Neural cell (in vitro differentiated cells): ENCODE measurements around the gene CBLB. TPM values are rescaled to one million over a fixed set of nuclear protein-coding genes. Genes with fewer than 3 reads are reported as not detected.

Experiments
- H2AFZ ChIP-seq: fragments of 200-600, 300-800 bp; sonication (generic), shearing (Covaris generic); 2 replicates; pipeline ENCODE4 v1.6.0; 2014; ENCODE audit warnings: low read depth, mild to moderate bottlenecking, antibody characterized with exemption, low read length, moderate library complexity
- H3F3A ChIP-seq: fragments of 200-600 bp; shearing (Covaris generic); 2 replicates; pipeline ENCODE4 v1.6.1; 2016; ENCODE audit warnings: mild to moderate bottlenecking, moderate library complexity, mixed read lengths, antibody characterized with exemption, low read length; ENCODE audit not compliant: insufficient read depth, poor library complexity, severe bottlenecking
- H3K27ac ChIP-seq: fragments of 200-600, 300-800 bp; sonication (generic), shearing (Covaris generic); 2 replicates; pipeline ENCODE4 v1.5.1; 2014; ENCODE audit warnings: mild to moderate bottlenecking, low read length, moderate library complexity
- H3K27me3 ChIP-seq: fragments of 300-800, 200-600 bp; sonication (generic), shearing (Covaris generic); 2 replicates; pipeline ENCODE4 v1.6.0; 2014; ENCODE audit warnings: mild to moderate bottlenecking, low read depth, low read length, moderate library complexity; ENCODE audit not compliant: insufficient read depth
- H3K36me3 ChIP-seq: fragments of 300-800, 200-600 bp; sonication (generic), shearing (Covaris generic); 2 replicates; pipeline ENCODE4 v1.5.1; 2014; ENCODE audit warnings: mild to moderate bottlenecking, antibody characterized with exemption, low read length, moderate library complexity; ENCODE audit not compliant: insufficient read depth
- H3K4me2 ChIP-seq: fragments of 300-800, 200-600 bp; sonication (generic), shearing (Covaris generic); 2 replicates; pipeline ENCODE4 v1.6.0; 2014; ENCODE audit warnings: mild to moderate bottlenecking, low read length
- H3K4me3 ChIP-seq: fragments of 300-800, 200-600 bp; sonication (generic), shearing (Covaris generic); 2 replicates; pipeline ENCODE4 v1.5.1; 2014; ENCODE audit warnings: mild to moderate bottlenecking, low read length, moderate library complexity
- H3K79me2 ChIP-seq: fragments of 200-600 bp; shearing (Covaris generic); replicated peaks from 2 replicates; pipeline ENCODE4 v1.6.0; 2014; ENCODE audit warnings: mild to moderate bottlenecking, low read length, moderate library complexity; ENCODE audit not compliant: insufficient read depth
- H3K9ac ChIP-seq: fragments of 300-800, 200-600 bp; sonication (generic), shearing (Covaris generic); 2 replicates; pipeline ENCODE4 v1.6.1; 2016; ENCODE audit warnings: mild to moderate bottlenecking, low read length, mixed read lengths
- H3K9me2 ChIP-seq: fragments of 200-600 bp; shearing (Covaris generic); 2 replicates; pipeline ENCODE4 v1.6.1; 2016; ENCODE audit warnings: mild to moderate bottlenecking, low read length, mixed read lengths; ENCODE audit not compliant: insufficient read depth
- H3K9me3 ChIP-seq: fragments of 200-600, 300-800 bp; sonication (generic), shearing (Covaris generic); 2 replicates; pipeline ENCODE4 v1.6.1; 2016; ENCODE audit warnings: mild to moderate bottlenecking, mixed run types, low read length, moderate library complexity, mixed read lengths
- H4K20me1 ChIP-seq: fragments of 200-600 bp; shearing (Covaris generic); 2 replicates; pipeline ENCODE4 v1.6.1; 2016; ENCODE audit warnings: mild to moderate bottlenecking, mixed run types; ENCODE audit not compliant: insufficient read depth
- EP300 ChIP-seq: fragments of 450-650 bp; conservative IDR thresholded peaks from 2 replicates; pipeline ENCODE4 v1.6.1; 2014; ENCODE audit warnings: antibody characterized with exemption, mild to moderate bottlenecking, moderate library complexity; ENCODE audit not compliant: poor library complexity, severe bottlenecking
- EZH2 ChIP-seq: fragments of 200-600, 300-800 bp; shearing (Covaris generic), sonication (generic); IDR thresholded peaks from 2 replicates; pipeline ENCODE4 v1.6.1; 2014; ENCODE audit warnings: antibody characterized with exemption, low read length, borderline replicate concordance, mild to moderate bottlenecking; ENCODE audit not compliant: insufficient read depth, poor library complexity, severe bottlenecking
- MXI1 ChIP-seq: fragments of 450-650 bp; conservative IDR thresholded peaks from 2 replicates; pipeline ENCODE4 v1.6.1; 2014; ENCODE audit warnings: antibody characterized with exemption, mild to moderate bottlenecking; ENCODE audit not compliant: poor library complexity, severe bottlenecking
- POLR2AphosphoS5 ChIP-seq: IDR thresholded peaks from 2 replicates; pipeline ENCODE4 v1.6.1; 2012
- RAD21 ChIP-seq: fragments of 450-650 bp; conservative IDR thresholded peaks from 2 replicates; pipeline ENCODE4 v1.6.1; 2014; ENCODE audit warnings: antibody characterized with exemption, mild to moderate bottlenecking, moderate library complexity
- SMC3 ChIP-seq: fragments of 450-650 bp; conservative IDR thresholded peaks from 2 replicates; pipeline ENCODE4 v1.6.1; 2014; ENCODE audit warnings: antibody characterized with exemption, mild to moderate bottlenecking, moderate library complexity; ENCODE audit not compliant: poor library complexity
- TAF1 ChIP-seq: IDR thresholded peaks from 2 replicates; pipeline ENCODE4 v1.6.1; 2012; ENCODE audit warnings: low read depth
- polyA plus RNA-seq: library from polyadenylated mRNA; depleted of rRNA; stranded (reverse); fragments of >200 nt; gene quantifications from 2 replicates; pipeline ENCODE4 v1.2.3, GENCODE V29; 2014
- TF ChIP-seq, protein P1 (sequence below): IDR thresholded peaks from 2 replicates; pipeline ENCODE4 v1.6.1; 2012; ENCODE audit warnings: borderline replicate concordance
- TF ChIP-seq, protein P2 (sequence below): fragments of 450-650 bp; IDR thresholded peaks from 2 replicates; pipeline ENCODE4 v1.5.1; 2014; ENCODE audit warnings: antibody characterized with exemption, mild to moderate bottlenecking, moderate library complexity; ENCODE audit not compliant: poor library complexity, severe bottlenecking

Gene CBLB
- polyA plus RNA-seq, 1 donor from 2014 or later: 36.4 TPM

DNA sequence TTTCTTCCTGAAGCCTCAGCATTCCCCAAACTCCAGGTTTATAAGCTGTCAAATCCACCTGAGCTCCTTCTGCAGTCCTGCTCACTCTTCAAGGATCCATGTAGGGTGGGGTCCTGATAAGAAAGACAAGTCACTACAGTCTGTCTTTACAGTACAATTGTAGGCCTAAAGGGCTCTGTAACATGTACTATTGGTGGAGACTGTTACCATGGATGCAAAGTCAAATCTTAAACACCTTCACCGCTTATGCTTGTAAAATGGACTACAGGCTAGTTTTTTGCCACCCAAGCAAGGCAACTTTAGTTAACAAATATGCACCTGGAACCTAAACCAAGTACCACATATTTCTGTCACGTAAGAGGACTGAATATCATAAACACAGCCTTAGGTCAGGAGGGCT lies 44.7 kb downstream of the CBLB start:
- H2AFZ ChIP-seq: no peak overlapping the region
- H3K9ac ChIP-seq: no peak overlapping the region
- H4K20me1 ChIP-seq: no peaks in the 10 kb centered on the region
- H3F3A ChIP-seq: no peaks in the 10 kb centered on the region
- no peak overlapping the region for H3K4me2 ChIP-seq
- no peaks in the 10 kb centered on the region for H3K9me2 ChIP-seq
- H3K36me3 ChIP-seq: no peaks in the 10 kb centered on the region
- no peaks in the 10 kb centered on the region for H3K27me3 ChIP-seq
- H3K4me3 ChIP-seq: no peak overlapping the region
- peaks cover 7% of the 10 kb centered on the region for H3K79me2 ChIP-seq
- no peak overlapping the region for H3K27ac ChIP-seq
- no peaks in the 10 kb centered on the region for H3K9me3 ChIP-seq
- TF ChIP-seq, protein P1, sequence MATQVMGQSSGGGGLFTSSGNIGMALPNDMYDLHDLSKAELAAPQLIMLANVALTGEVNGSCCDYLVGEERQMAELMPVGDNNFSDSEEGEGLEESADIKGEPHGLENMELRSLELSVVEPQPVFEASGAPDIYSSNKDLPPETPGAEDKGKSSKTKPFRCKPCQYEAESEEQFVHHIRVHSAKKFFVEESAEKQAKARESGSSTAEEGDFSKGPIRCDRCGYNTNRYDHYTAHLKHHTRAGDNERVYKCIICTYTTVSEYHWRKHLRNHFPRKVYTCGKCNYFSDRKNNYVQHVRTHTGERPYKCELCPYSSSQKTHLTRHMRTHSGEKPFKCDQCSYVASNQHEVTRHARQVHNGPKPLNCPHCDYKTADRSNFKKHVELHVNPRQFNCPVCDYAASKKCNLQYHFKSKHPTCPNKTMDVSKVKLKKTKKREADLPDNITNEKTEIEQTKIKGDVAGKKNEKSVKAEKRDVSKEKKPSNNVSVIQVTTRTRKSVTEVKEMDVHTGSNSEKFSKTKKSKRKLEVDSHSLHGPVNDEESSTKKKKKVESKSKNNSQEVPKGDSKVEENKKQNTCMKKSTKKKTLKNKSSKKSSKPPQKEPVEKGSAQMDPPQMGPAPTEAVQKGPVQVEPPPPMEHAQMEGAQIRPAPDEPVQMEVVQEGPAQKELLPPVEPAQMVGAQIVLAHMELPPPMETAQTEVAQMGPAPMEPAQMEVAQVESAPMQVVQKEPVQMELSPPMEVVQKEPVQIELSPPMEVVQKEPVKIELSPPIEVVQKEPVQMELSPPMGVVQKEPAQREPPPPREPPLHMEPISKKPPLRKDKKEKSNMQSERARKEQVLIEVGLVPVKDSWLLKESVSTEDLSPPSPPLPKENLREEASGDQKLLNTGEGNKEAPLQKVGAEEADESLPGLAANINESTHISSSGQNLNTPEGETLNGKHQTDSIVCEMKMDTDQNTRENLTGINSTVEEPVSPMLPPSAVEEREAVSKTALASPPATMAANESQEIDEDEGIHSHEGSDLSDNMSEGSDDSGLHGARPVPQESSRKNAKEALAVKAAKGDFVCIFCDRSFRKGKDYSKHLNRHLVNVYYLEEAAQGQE: no peak
- TF ChIP-seq EP300 (no peak), POLR2AphosphoS5 (no peak), MXI1 (no peak)

DNA sequence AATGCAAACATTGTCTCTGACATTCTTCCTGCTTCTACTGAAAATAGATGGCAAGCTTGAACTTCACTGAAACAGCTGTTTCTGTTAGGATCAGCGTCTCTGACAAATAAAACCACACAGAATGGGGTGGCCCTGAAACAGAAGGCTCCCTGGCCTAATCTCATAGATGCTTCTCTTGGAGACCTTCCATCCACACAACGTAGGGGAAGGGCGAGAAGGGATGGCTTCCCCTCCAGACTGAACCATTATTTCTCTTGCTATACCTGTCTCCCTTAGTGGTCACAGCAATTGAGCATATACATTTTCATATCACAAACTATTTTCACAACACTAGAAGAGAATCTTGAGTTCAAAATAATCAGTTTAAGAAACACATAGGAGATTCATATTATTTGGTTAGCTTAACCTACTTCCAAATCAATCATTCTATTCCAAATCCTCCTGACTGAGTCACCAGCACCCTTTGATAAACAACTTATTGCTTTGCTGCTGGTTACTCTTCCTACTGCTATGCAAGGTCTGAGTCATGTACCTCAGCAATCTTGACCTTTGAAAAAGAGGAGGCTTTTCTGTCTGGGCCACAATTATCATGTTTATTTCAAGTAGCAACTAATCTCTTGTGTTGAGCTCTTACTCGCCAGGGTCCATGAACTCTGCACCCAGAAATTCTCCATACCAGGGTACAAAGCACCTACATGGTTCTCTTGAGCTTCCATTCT lies 45.5 kb downstream of the CBLB start:
- Histone ChIP-seq H3K9me2 (no peaks in the 10 kb centered on the region), H4K20me1 (no peaks in the 10 kb centered on the region), H2AFZ (no peak overlapping the region), H3K79me2 (peaks cover 6% of the 10 kb centered on the region), H3F3A (no peaks in the 10 kb centered on the region), H3K9me3 (no peaks in the 10 kb centered on the region), H3K4me2 (no peak overlapping the region), H3K36me3 (no peaks in the 10 kb centered on the region), H3K27me3 (no peaks in the 10 kb centered on the region), H3K27ac (no peak overlapping the region), H3K4me3 (no peak overlapping the region), H3K9ac (no peak overlapping the region)
- TF ChIP-seq EZH2: no peak
- TF ChIP-seq MXI1: no peak
- TF ChIP-seq, protein P2, sequence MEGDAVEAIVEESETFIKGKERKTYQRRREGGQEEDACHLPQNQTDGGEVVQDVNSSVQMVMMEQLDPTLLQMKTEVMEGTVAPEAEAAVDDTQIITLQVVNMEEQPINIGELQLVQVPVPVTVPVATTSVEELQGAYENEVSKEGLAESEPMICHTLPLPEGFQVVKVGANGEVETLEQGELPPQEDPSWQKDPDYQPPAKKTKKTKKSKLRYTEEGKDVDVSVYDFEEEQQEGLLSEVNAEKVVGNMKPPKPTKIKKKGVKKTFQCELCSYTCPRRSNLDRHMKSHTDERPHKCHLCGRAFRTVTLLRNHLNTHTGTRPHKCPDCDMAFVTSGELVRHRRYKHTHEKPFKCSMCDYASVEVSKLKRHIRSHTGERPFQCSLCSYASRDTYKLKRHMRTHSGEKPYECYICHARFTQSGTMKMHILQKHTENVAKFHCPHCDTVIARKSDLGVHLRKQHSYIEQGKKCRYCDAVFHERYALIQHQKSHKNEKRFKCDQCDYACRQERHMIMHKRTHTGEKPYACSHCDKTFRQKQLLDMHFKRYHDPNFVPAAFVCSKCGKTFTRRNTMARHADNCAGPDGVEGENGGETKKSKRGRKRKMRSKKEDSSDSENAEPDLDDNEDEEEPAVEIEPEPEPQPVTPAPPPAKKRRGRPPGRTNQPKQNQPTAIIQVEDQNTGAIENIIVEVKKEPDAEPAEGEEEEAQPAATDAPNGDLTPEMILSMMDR: no peak
- TF ChIP-seq, protein P1: no peak
- TF ChIP-seq RAD21: no peak
- no peak for TF ChIP-seq EP300
- TF ChIP-seq POLR2AphosphoS5: no peak
- no peak for TF ChIP-seq TAF1
- no peak for TF ChIP-seq SMC3
